GM23338 (cell line): ENCODE measurements around the gene PHC3. TPM values are rescaled to one million over a fixed set of nuclear protein-coding genes. Genes with fewer than 3 reads are reported as not detected.

Experiments used
- ATAC-seq: fragments of 200-7000 bp; cut with Tn5 transposase; 3 replicates; pipeline ENCODE4 v1.9.1; 2020
- DNase-seq: peaks from one replicate; pipeline ENCODE4 v3.0.0-alpha.2; 2015; ENCODE audit warnings: low spot score
- H2AFZ ChIP-seq: fragments of 200-600 bp; sonication (generic); 2 replicates; pipeline ENCODE4 v1.8.0; 2016; ENCODE audit warnings: antibody characterized with exemption, mild to moderate bottlenecking, moderate library complexity
- H3F3A ChIP-seq: fragments of 200-600 bp; sonication (generic); replicated peaks from 2 replicates; pipeline ENCODE4 v1.8.0; 2017; ENCODE audit warnings: antibody characterized with exemption, mixed run types, low read depth
- H3K27ac ChIP-seq: fragments of 200-600 bp; sonication (generic); 2 replicates; pipeline ENCODE4 v1.6.1; 2016; ENCODE audit warnings: low read depth
- H3K27me3 ChIP-seq: fragments of 200-600 bp; sonication (generic); 2 replicates; pipeline ENCODE4 v1.8.0; 2016; ENCODE audit warnings: mild to moderate bottlenecking, mixed run types, moderate library complexity; ENCODE audit not compliant: insufficient read depth
- H3K36me3 ChIP-seq: fragments of 200-600 bp; sonication (generic); 2 replicates; pipeline ENCODE4 v1.8.0; 2016; ENCODE audit warnings: mild to moderate bottlenecking; ENCODE audit not compliant: insufficient read depth
- H3K4me1 ChIP-seq: fragments of 200-600 bp; sonication (generic); 2 replicates; pipeline ENCODE4 v1.8.0; 2016; ENCODE audit warnings: mild to moderate bottlenecking, moderate library complexity; ENCODE audit not compliant: insufficient read depth
- H3K4me2 ChIP-seq: fragments of 200-600 bp; sonication (generic); 2 replicates; pipeline ENCODE4 v1.7.1; 2017; ENCODE audit warnings: mixed run types
- H3K4me3 ChIP-seq: fragments of 200-600 bp; sonication (generic); 2 replicates; pipeline ENCODE4 v1.6.1; 2016; ENCODE audit warnings: mixed run types
- H3K79me2 ChIP-seq: fragments of 200-600 bp; sonication (generic); replicated peaks from 2 replicates; pipeline ENCODE4 v1.8.0; 2017; ENCODE audit warnings: mild to moderate bottlenecking; ENCODE audit not compliant: insufficient read depth
- H3K9me2 ChIP-seq: fragments of 200-600 bp; sonication (generic); 2 replicates; pipeline ENCODE4 v1.8.0; 2017; ENCODE audit not compliant: insufficient read depth
- H4K20me1 ChIP-seq: fragments of 200-600 bp; sonication (generic); replicated peaks from 2 replicates; pipeline ENCODE4 v1.8.0; 2017; ENCODE audit warnings: mild to moderate bottlenecking; ENCODE audit not compliant: insufficient read depth
- H3K27ac Mint-ChIP-seq: 2 replicates; pipeline ENCODE4 v1.8.0; 2020; ENCODE audit warnings: inconsistent platforms, mild to moderate bottlenecking, moderate library complexity, mixed read lengths
- H3K27me3 Mint-ChIP-seq: 3 replicates; pipeline ENCODE4 v1.8.0; 2022; ENCODE audit warnings: low read depth, mild to moderate bottlenecking, moderate library complexity, mixed read lengths, inconsistent platforms; ENCODE audit not compliant: insufficient read depth, poor library complexity
- H3K36me3 Mint-ChIP-seq: 3 replicates; pipeline ENCODE4 v1.8.0; 2021; ENCODE audit warnings: low read depth, mild to moderate bottlenecking, inconsistent platforms, moderate library complexity, mixed read lengths
- H3K4me1 Mint-ChIP-seq: 3 replicates; pipeline ENCODE4 v1.8.0; 2020; ENCODE audit warnings: mild to moderate bottlenecking, inconsistent platforms, mixed read lengths
- H3K4me3 Mint-ChIP-seq: 3 replicates; pipeline ENCODE4 v1.8.0; 2021; ENCODE audit warnings: moderate library complexity, mild to moderate bottlenecking, inconsistent platforms, mixed read lengths
- H3K9me3 Mint-ChIP-seq: 3 replicates; pipeline ENCODE4 v1.8.0; 2020; ENCODE audit warnings: moderate library complexity, mild to moderate bottlenecking, inconsistent platforms, mixed read lengths
- CREB1 ChIP-seq: fragments of 250-450 bp; sonication (Bioruptor Pico); IDR thresholded peaks from 2 replicates; pipeline ENCODE4 v1.5.0; 2020; ENCODE audit warnings: low read depth, mild to moderate bottlenecking, moderate library complexity
- EZH2 ChIP-seq: fragments of 200-600 bp; sonication (generic); IDR thresholded peaks from one replicate; pipeline ENCODE4 v1.8.0; 2017; ENCODE audit warnings: antibody characterized with exemption, mild to moderate bottlenecking, low read depth; ENCODE audit not compliant: unreplicated experiment
- EZH2phosphoT487 ChIP-seq: fragments of 200-600 bp; sonication (generic); IDR thresholded peaks from one replicate; pipeline ENCODE4 v1.8.1; 2018; ENCODE audit warnings: antibody characterized with exemption; ENCODE audit not compliant: unreplicated experiment
- JUNB ChIP-seq: IDR thresholded peaks from one replicate; pipeline ENCODE4 v1.6.1; 2016; ENCODE audit warnings: antibody characterized with exemption; ENCODE audit not compliant: unreplicated experiment
- polyA plus RNA-seq: library from polyadenylated mRNA; unstranded; fragments of >200 nt; fragmentation: Nextera tagmentation; extraction: Ambion mirVana; gene quantifications from 2 replicates; pipeline ENCODE4 v1.2.1, GENCODE V29; 2016
- total RNA-seq: library from RNA; depleted of rRNA; stranded (reverse); fragments of >200 nt; shearing (Covaris generic); gene quantifications from 2 replicates; pipeline ENCODE4 v1.2.3, GENCODE V29; 2014
- TF ChIP-seq, protein P1 (sequence below): IDR thresholded peaks from one replicate; pipeline ENCODE4 v1.6.1; 2018; ENCODE audit warnings: antibody characterized with exemption; ENCODE audit not compliant: unreplicated experiment
- TF ChIP-seq, protein P2 (sequence below): IDR thresholded peaks from 2 replicates; pipeline ENCODE4 v1.6.1; 2016; ENCODE audit warnings: antibody characterized with exemption
- TF ChIP-seq, protein P3 (sequence below): fragments of 250-450 bp; sonication (Bioruptor Pico); IDR thresholded peaks from 2 replicates; pipeline ENCODE4 v1.5.0; 2020; ENCODE audit warnings: mild to moderate bottlenecking, moderate library complexity

Gene PHC3
- total and polyA plus RNA-seq, 2 experiments from 2014 or later: 23.9 to 83.5 TPM

DNA sequence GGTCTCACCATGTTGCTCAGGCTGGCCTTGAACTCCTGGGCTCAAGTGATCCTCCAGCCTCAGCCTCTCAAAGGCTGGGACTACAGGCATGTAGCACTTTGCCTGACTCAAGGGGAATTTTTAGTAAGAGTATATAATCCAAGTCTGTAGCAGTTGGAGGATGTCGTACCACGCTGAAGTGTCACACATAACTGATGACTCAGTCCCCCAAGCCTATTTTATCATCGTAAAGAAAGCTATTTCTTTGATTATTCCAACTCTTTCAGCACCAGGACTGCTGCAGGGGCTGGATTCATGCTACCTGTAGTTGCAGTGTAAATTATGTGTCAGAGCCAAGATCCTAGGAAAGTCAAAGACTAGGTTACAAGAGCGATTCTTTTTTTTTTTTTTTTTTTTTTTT is 39.3 kb upstream of the PHC3 start (continued):
- TF ChIP-seq, protein P1, sequence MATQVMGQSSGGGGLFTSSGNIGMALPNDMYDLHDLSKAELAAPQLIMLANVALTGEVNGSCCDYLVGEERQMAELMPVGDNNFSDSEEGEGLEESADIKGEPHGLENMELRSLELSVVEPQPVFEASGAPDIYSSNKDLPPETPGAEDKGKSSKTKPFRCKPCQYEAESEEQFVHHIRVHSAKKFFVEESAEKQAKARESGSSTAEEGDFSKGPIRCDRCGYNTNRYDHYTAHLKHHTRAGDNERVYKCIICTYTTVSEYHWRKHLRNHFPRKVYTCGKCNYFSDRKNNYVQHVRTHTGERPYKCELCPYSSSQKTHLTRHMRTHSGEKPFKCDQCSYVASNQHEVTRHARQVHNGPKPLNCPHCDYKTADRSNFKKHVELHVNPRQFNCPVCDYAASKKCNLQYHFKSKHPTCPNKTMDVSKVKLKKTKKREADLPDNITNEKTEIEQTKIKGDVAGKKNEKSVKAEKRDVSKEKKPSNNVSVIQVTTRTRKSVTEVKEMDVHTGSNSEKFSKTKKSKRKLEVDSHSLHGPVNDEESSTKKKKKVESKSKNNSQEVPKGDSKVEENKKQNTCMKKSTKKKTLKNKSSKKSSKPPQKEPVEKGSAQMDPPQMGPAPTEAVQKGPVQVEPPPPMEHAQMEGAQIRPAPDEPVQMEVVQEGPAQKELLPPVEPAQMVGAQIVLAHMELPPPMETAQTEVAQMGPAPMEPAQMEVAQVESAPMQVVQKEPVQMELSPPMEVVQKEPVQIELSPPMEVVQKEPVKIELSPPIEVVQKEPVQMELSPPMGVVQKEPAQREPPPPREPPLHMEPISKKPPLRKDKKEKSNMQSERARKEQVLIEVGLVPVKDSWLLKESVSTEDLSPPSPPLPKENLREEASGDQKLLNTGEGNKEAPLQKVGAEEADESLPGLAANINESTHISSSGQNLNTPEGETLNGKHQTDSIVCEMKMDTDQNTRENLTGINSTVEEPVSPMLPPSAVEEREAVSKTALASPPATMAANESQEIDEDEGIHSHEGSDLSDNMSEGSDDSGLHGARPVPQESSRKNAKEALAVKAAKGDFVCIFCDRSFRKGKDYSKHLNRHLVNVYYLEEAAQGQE: no peak
- TF ChIP-seq CREB1 (CRISPR knock-in tag): no peak
- no peak for TF ChIP-seq EZH2
- TF ChIP-seq, protein P2, sequence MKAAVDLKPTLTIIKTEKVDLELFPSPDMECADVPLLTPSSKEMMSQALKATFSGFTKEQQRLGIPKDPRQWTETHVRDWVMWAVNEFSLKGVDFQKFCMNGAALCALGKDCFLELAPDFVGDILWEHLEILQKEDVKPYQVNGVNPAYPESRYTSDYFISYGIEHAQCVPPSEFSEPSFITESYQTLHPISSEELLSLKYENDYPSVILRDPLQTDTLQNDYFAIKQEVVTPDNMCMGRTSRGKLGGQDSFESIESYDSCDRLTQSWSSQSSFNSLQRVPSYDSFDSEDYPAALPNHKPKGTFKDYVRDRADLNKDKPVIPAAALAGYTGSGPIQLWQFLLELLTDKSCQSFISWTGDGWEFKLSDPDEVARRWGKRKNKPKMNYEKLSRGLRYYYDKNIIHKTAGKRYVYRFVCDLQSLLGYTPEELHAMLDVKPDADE: no peak

DNA sequence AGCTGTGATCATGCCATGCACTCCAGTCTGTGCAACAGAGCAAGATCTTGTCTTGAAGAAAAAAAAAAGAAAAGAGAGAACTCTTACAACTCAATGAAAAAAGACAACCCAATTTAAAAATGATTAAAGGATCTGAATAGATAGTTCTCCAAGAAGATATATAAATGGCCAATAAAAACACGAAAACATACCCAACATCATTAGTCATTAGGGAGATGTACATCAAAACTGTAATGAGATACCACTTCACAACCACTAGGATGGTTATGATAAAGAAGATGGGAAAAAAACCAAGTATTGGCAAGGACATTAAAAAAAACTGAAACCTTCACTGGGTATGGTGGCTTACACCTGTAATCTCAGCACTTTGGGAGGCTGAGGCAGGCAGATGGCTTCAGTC is 38.3 kb upstream of the PHC3 start:
- Histone ChIP-seq H3K4me3 (no peak overlapping the region), H2AFZ (no peak overlapping the region), H3K9me2 (no peaks in the 10 kb centered on the region), H3K4me1 (peaks cover 9% of the 10 kb centered on the region), H3K27me3 (no peaks in the 10 kb centered on the region), H3F3A (no peaks in the 10 kb centered on the region; the same call in 1 of the 2 replicates), H3K27ac (no peak overlapping the region), H3K4me2 (no peak overlapping the region), H3K79me2 (peaks cover 21% of the 10 kb centered on the region), H4K20me1 (no peaks in the 10 kb centered on the region), H3K36me3 (no peaks in the 10 kb centered on the region)
- H3K27me3 Mint-ChIP-seq: peaks cover 6% of the 10 kb centered on the region
- DNase-seq (no peak), ATAC-seq (no peak)
- no peaks in the 10 kb centered on the region for H3K36me3 Mint-ChIP-seq
- H3K4me3 Mint-ChIP-seq: no peak overlapping the region
- no peak overlapping the region for H3K27ac Mint-ChIP-seq
- peaks cover 11% of the 10 kb centered on the region for H3K4me1 Mint-ChIP-seq
- no peaks in the 10 kb centered on the region for H3K9me3 Mint-ChIP-seq
- no peak for TF ChIP-seq EZH2
- TF ChIP-seq, protein P3, sequence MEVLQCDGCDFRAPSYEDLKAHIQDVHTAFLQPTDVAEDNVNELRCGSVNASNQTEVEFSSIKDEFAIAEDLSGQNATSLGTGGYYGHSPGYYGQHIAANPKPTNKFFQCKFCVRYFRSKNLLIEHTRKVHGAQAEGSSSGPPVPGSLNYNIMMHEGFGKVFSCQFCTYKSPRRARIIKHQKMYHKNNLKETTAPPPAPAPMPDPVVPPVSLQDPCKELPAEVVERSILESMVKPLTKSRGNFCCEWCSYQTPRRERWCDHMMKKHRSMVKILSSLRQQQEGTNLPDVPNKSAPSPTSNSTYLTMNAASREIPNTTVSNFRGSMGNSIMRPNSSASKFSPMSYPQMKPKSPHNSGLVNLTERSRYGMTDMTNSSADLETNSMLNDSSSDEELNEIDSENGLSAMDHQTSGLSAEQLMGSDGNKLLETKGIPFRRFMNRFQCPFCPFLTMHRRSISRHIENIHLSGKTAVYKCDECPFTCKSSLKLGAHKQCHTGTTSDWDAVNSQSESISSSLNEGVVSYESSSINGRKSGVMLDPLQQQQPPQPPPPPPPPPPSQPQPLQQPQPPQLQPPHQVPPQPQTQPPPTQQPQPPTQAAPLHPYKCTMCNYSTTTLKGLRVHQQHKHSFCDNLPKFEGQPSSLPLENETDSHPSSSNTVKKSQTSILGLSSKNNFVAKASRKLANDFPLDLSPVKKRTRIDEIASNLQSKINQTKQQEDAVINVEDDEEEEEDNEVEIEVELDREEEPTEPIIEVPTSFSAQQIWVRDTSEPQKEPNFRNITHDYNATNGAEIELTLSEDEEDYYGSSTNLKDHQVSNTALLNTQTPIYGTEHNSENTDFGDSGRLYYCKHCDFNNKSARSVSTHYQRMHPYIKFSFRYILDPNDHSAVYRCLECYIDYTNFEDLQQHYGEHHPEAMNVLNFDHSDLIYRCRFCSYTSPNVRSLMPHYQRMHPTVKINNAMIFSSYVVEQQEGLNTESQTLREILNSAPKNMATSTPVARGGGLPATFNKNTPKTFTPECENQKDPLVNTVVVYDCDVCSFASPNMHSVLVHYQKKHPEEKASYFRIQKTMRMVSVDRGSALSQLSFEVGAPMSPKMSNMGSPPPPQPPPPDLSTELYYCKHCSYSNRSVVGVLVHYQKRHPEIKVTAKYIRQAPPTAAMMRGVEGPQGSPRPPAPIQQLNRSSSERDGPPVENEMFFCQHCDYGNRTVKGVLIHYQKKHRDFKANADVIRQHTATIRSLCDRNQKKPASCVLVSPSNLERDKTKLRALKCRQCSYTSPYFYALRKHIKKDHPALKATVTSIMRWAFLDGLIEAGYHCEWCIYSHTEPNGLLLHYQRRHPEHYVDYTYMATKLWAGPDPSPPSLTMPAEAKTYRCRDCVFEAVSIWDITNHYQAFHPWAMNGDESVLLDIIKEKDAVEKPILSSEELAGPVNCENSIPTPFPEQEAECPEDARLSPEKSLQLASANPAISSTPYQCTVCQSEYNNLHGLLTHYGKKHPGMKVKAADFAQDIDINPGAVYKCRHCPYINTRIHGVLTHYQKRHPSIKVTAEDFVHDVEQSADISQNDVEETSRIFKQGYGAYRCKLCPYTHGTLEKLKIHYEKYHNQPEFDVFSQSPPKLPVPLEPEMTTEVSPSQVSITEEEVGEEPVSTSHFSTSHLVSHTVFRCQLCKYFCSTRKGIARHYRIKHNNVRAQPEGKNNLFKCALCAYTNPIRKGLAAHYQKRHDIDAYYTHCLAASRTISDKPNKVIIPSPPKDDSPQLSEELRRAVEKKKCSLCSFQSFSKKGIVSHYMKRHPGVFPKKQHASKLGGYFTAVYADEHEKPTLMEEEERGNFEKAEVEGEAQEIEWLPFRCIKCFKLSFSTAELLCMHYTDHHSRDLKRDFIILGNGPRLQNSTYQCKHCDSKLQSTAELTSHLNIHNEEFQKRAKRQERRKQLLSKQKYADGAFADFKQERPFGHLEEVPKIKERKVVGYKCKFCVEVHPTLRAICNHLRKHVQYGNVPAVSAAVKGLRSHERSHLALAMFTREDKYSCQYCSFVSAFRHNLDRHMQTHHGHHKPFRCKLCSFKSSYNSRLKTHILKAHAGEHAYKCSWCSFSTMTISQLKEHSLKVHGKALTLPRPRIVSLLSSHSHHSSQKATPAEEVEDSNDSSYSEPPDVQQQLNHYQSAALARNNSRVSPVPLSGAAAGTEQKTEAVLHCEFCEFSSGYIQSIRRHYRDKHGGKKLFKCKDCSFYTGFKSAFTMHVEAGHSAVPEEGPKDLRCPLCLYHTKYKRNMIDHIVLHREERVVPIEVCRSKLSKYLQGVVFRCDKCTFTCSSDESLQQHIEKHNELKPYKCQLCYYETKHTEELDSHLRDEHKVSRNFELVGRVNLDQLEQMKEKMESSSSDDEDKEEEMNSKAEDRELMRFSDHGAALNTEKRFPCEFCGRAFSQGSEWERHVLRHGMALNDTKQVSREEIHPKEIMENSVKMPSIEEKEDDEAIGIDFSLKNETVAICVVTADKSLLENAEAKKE: no peak
- TF ChIP-seq, protein P2: no peak
- no peak for TF ChIP-seq JUNB
- TF ChIP-seq EZH2phosphoT487: no peak
- TF ChIP-seq, protein P1: no peak
